NCI-H446 treated with DMSO at 0.1 percent for 48 hours (cell line): ENCODE measurements around the gene TCEAL3.
"Not testable (repeated sequence)": the region's sequence is repeated elsewhere in the genome, so short reads cannot be mapped to it uniquely, and the experiment has no call there.

Experiments
- DNase-seq: peaks from one replicate; lab custom pipeline; 2025; lab: John Stamatoyannopoulos, UW

TCEAL3 gene

GRCh38 chrX:103626855-103627254, 19.1 kb downstream of the TCEAL3 start:
- DNase-seq = no peak

- peak; percentile 37 for DNase-seq
Measured at GRCh38 chrX:103628386-103629317, 20.9 kb downstream of the TCEAL3 start, which contains the start of gene TCEAL1. TCEAL1 (plus strand) TSS chrX:103628975; CDS start chrX:103629917, 942 bp downstream.

GRCh38 chrX:103629318-103630170, 21.8 kb downstream of the TCEAL3 start:
- DNase-seq = peak; percentile 18

- DNase-seq = no peak
Measured at GRCh38 chrX:103630171-103630511, 22.4 kb downstream of the TCEAL3 start.

- no peak for DNase-seq
Measured at GRCh38 chrX:103631145-103631544, 23.4 kb downstream of the TCEAL3 start.

- no peak for DNase-seq
Measured at GRCh38 chrX:103635436-103635835, 27.7 kb downstream of the TCEAL3 start.

- DNase-seq = no peak
Measured at GRCh38 chrX:103637604-103638338, 30.0 kb downstream of the TCEAL3 start.

GRCh38 chrX:103638479-103639346, 30.9 kb downstream of the TCEAL3 start:
- DNase-seq = not testable (repeated sequence)

GRCh38 chrX:103640401-103641155, 32.8 kb downstream of the TCEAL3 start:
- no peak for DNase-seq

- no peak for DNase-seq
Measured at GRCh38 chrX:103644125-103644524, 36.4 kb downstream of the TCEAL3 start.

GRCh38 chrX:103647630-103648029, 39.9 kb downstream of the TCEAL3 start:
- DNase-seq = no peak

GRCh38 chrX:103651151-103651773, 43.5 kb downstream of the TCEAL3 start:
- DNase-seq = no peak

GRCh38 chrX:103655230-103656000, 47.7 kb downstream of the TCEAL3 start:
- not testable (repeated sequence) for DNase-seq

GRCh38 chrX:103656617-103657016, 48.9 kb downstream of the TCEAL3 start:
- DNase-seq = no peak

GRCh38 chrX:103657066-103657465, 49.3 kb downstream of the TCEAL3 start:
- DNase-seq = not testable (repeated sequence)

- DNase-seq = no peak
Measured at GRCh38 chrX:103658681-103659433, 51.1 kb downstream of the TCEAL3 start.

- DNase-seq = not testable (repeated sequence)
Measured at GRCh38 chrX:103659460-103659859, 51.7 kb downstream of the TCEAL3 start.
